Omental fat pad (tissue), 4 donors: ENCODE measurements around the gene GM2A. TPM values are rescaled to one million over a fixed set of nuclear protein-coding genes. Genes with fewer than 3 reads are reported as not detected.

ENCODE experiments used
- ATAC-seq: fragments of 150-250 bp; one replicate; pipeline ENCODE4 v1.9.1; 2016; ENCODE audit warnings: mild to moderate bottlenecking, moderate library complexity; ENCODE audit not compliant: low FRiP score
- DNase-seq: peaks from one replicate; pipeline ENCODE4 v3.0.0-alpha.2; 2019; ENCODE audit warnings: low spot score
- total RNA-seq, 4 donors: library from RNA; depleted of rRNA; stranded (reverse); fragments of >200 nt; gene quantifications; one replicate each; pipeline ENCODE4 v1.1.0, GENCODE V29; 2016
- TF ChIP-seq, protein P1 (sequence below), 3 donors: fragments of 450-650 bp; IDR thresholded peaks; one replicate each; pipeline ENCODE4 v1.5.1; 2016 to 2017; ENCODE audit warnings: antibody characterized with exemption in 3 of 3, mild to moderate bottlenecking in 3 of 3, moderate library complexity in 2 of 3

Gene GM2A
- total RNA-seq, 4 donors from 2014 or later = 26.6 to 62.6 (median 27.9) TPM

DNA sequence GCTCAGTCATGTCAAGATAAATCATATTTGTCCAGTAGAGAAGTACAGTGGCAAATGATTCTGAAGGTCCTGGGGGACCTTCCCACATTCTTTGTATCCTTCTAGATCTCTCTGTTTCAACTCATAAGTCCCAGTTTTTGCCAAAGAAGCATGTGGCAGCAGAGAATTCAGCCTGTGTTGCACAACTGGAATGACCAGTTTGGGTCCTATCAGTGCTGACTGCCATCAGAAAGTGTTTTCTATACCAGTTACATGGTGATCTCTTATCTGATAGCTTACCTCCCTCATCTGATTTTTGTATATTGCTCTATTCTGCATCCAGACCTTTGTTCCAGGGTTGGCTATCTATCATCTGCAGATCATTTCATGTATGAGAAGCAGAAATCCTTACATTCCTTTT is 21.7 kb downstream of the GM2A start:
- ATAC-seq = no peak
- DNase-seq = no peak

GRCh38 chr5:151275803-151276202 is 22.8 kb downstream of the GM2A start:
- TF ChIP-seq, protein P1, sequence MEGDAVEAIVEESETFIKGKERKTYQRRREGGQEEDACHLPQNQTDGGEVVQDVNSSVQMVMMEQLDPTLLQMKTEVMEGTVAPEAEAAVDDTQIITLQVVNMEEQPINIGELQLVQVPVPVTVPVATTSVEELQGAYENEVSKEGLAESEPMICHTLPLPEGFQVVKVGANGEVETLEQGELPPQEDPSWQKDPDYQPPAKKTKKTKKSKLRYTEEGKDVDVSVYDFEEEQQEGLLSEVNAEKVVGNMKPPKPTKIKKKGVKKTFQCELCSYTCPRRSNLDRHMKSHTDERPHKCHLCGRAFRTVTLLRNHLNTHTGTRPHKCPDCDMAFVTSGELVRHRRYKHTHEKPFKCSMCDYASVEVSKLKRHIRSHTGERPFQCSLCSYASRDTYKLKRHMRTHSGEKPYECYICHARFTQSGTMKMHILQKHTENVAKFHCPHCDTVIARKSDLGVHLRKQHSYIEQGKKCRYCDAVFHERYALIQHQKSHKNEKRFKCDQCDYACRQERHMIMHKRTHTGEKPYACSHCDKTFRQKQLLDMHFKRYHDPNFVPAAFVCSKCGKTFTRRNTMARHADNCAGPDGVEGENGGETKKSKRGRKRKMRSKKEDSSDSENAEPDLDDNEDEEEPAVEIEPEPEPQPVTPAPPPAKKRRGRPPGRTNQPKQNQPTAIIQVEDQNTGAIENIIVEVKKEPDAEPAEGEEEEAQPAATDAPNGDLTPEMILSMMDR (IDR thresholded peaks at IDR 0.05) = no peak

More for the DNA sequence above, 21.7 kb downstream of the GM2A start:
- TF ChIP-seq, protein P1 (IDR thresholded peaks at IDR 0.05) = no peak

GRCh38 chr5:151278845-151279244 is 25.9 kb downstream of the GM2A start:
- TF ChIP-seq, protein P1 (IDR thresholded peaks at IDR 0.05) = no peak
- ATAC-seq (no peak), DNase-seq (no peak)

More at GRCh38 chr5:151275803-151276202, 22.8 kb downstream of the GM2A start:
- DNase-seq (no peak), ATAC-seq (no peak)

GRCh38 chr5:151280443-151280842 is 27.5 kb downstream of the GM2A start:
- ATAC-seq = no peak

GRCh38 chr5:151281001-151281639 is 28.1 kb downstream of the GM2A start:
- ATAC-seq = no peak
- TF ChIP-seq, protein P1 (IDR thresholded peaks at IDR 0.05) = no peak
- DNase-seq = no peak

More at GRCh38 chr5:151280443-151280842, 27.5 kb downstream of the GM2A start:
- DNase-seq = no peak
- TF ChIP-seq, protein P1 (IDR thresholded peaks at IDR 0.05) = no peak

DNA sequence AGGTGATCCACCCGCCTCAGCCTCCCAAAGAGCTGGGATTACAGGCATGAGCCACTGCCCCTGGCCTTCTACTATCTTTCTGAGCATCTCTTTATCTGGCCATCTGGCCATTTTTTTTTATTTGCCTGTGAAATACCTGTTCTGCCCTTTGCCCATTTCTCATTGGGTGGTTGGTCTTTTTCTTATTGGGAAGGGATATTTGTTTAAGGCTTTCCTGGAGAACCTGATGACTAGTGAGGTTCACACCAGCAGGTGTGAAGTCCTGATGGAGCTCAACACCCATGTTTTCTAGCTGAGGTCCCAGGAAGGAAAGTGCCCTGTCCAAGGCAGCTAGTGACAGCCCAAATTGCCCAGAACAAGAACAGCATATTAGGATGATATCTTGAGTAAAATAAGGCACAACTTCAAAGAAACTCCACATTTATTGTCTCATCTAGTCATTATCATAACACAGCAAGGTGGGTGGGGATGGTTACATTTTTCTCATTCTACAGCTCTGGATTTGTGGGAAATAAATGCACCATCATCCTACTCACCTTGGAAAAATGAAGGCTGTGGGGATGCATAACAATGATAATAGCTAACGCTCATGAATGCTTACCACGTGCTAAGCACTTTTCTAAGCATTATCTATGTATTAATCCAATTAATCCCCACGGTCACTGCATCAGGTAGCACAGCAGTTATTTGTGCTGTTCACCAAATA is 30.3 kb downstream of the GM2A start:
- TF ChIP-seq, protein P1 (IDR thresholded peaks at IDR 0.05) = no peak
- ATAC-seq = no peak
- DNase-seq = no peak
